SH-SY5Y (cell line): Measurements from ENCODE around the gene ZNF276.

Source experiments
- GATA2 ChIP-seq: IDR thresholded peaks from 2 replicates; pipeline ENCODE4 v1.6.1; 2011; ENCODE audit warnings: mild to moderate bottlenecking, low read depth, low read length
- GATA3 ChIP-seq: IDR thresholded peaks from 2 replicates; pipeline ENCODE4 v1.6.1; 2011; ENCODE audit warnings: low read depth, mild to moderate bottlenecking, low read length, moderate library complexity

GRCh38 chr16:89742948-89743347 lies 21.6 kb downstream of the ZNF276 start:
- TF ChIP-seq GATA2 (no peak), GATA3 (no peak)
